ENCODE measurements around the gene DSPP. TPM values are rescaled to one million over a fixed set of nuclear protein-coding genes. Genes with fewer than 3 reads are reported as not detected.

Gene DSPP
- total RNA-seq, 1 donor from 2014 or later = not detected

DNA sequence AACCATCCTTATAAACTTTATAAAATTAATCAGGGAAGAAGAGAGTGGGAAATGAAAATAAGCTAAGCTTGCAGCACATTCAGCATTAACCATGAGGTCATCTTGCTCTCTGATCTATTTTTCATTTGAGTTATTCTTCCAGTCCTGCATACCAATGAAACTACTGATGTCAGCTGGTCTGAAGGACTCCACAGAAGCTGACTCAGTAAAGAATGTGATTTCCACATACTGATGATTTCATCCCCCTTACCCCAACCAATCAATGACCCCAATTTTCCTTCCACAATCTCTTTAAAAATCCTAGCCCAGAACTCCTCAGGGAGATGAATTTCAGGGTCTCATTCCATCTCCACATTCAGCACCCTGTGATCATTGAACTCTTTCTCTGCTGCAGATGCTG lies 18.8 kb upstream of the DSPP start:
- DNase-seq (ENCODE audit: low read depth) (peak; percentile 97), FAIRE-seq (peak; percentile 92)
- H3K9me3 Mint-ChIP-seq (ENCODE audit: unreplicated experiment) = no peaks in the 10 kb centered on the region
- no peaks in the 10 kb centered on the region for H3K27me3 Mint-ChIP-seq (ENCODE audit: low read depth, unreplicated experiment)
- H3K4me2 ChIP-seq (ENCODE audit: low read length) = peak overlapping the region; percentile 56
- no peaks in the 10 kb centered on the region for H3K79me2 ChIP-seq (ENCODE audit: insufficient read depth, low read length)
- no peaks in the 10 kb centered on the region for H3K36me3 ChIP-seq (ENCODE audit: insufficient read depth, low read length)
- no peaks in the 10 kb centered on the region for H4K20me1 ChIP-seq (ENCODE audit: insufficient read depth, low read length)
- peak overlapping the region; percentile 56 for H3K27ac ChIP-seq (ENCODE audit: low read depth, low read length)
- H3K9ac ChIP-seq (ENCODE audit: low read length) = peak overlapping the region; percentile 31
- H3K27ac Mint-ChIP-seq (ENCODE audit: unreplicated experiment) = peak overlapping the region; percentile 94
- peaks cover 17% of the 10 kb centered on the region for H3K4me1 Mint-ChIP-seq (ENCODE audit: low read depth, unreplicated experiment)
- H3K4me3 Mint-ChIP-seq (ENCODE audit: unreplicated experiment) = no peak overlapping the region
- no peaks in the 10 kb centered on the region for H3K27me3 ChIP-seq (ENCODE audit: insufficient read depth, low read length)
- no peak overlapping the region for H3K4me3 ChIP-seq (ENCODE audit: insufficient read depth, low read depth, low read length)
- no peak for TF ChIP-seq CTCF (IDR thresholded peaks at IDR 0.05; ENCODE audit: insufficient read depth, low read depth, low read length)
- TF ChIP-seq EZH2 (IDR thresholded peaks at IDR 0.05; ENCODE audit: insufficient read depth, low read length) = no peak
- no peak overlapping the region for H2AFZ ChIP-seq (ENCODE audit: low read depth, low read length)
- H3K36me3 Mint-ChIP-seq (ENCODE audit: low read depth, unreplicated experiment) = no peaks in the 10 kb centered on the region
- peaks cover 7% of the 10 kb centered on the region for H3K4me1 ChIP-seq (ENCODE audit: insufficient read depth, low read length)
- H3K9me3 ChIP-seq (ENCODE audit: insufficient read depth, low read depth, low read length) = no peaks in the 10 kb centered on the region

DNA sequence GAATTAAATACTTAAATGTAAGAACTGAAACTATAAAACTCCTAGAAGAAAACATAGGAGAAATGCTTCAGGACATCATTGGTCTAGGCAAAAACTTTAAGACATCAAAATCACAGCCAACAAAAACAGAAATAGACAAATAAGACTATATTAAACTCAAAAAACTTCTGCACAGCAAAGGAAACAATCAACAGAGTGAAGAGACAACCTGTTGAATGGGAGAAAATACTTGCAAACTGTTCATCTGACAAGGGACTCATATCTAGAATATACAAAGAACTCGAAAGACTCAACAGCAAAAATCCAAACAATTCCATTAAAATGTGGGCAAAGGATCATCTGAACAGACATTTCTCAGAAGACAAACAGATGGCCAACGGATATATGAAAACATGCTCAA lies 16.2 kb upstream of the DSPP start:
- Histone ChIP-seq H4K20me1 (ENCODE audit: insufficient read depth, low read length) (no peaks in the 10 kb centered on the region), H3K4me3 (ENCODE audit: insufficient read depth, low read depth, low read length) (no peak overlapping the region), H3K9ac (ENCODE audit: low read length) (no peak overlapping the region), H3K27ac (ENCODE audit: low read depth, low read length) (no peak overlapping the region), H3K4me2 (ENCODE audit: low read length) (no peak overlapping the region), H3K4me1 (ENCODE audit: insufficient read depth, low read length) (peaks cover 7% of the 10 kb centered on the region), H3K79me2 (ENCODE audit: insufficient read depth, low read length) (no peaks in the 10 kb centered on the region), H3K9me3 (ENCODE audit: insufficient read depth, low read depth, low read length) (no peaks in the 10 kb centered on the region), H2AFZ (ENCODE audit: low read depth, low read length) (no peak overlapping the region), H3K36me3 (ENCODE audit: insufficient read depth, low read length) (no peaks in the 10 kb centered on the region), H3K27me3 (ENCODE audit: insufficient read depth, low read length) (no peaks in the 10 kb centered on the region)
- Mint-ChIP-seq H3K36me3 (ENCODE audit: low read depth, unreplicated experiment) (no peaks in the 10 kb centered on the region), H3K27me3 (ENCODE audit: low read depth, unreplicated experiment) (no peaks in the 10 kb centered on the region), H3K27ac (ENCODE audit: unreplicated experiment) (no peak overlapping the region), H3K9me3 (ENCODE audit: unreplicated experiment) (no peaks in the 10 kb centered on the region), H3K4me3 (ENCODE audit: unreplicated experiment) (no peak overlapping the region), H3K4me1 (ENCODE audit: low read depth, unreplicated experiment) (peaks cover 17% of the 10 kb centered on the region)
- TF ChIP-seq CTCF (IDR thresholded peaks at IDR 0.05; ENCODE audit: insufficient read depth, low read depth, low read length) (no peak), EZH2 (IDR thresholded peaks at IDR 0.05; ENCODE audit: insufficient read depth, low read length) (no peak)
- no peak for DNase-seq (ENCODE audit: low read depth)
- no peak for FAIRE-seq

DNA sequence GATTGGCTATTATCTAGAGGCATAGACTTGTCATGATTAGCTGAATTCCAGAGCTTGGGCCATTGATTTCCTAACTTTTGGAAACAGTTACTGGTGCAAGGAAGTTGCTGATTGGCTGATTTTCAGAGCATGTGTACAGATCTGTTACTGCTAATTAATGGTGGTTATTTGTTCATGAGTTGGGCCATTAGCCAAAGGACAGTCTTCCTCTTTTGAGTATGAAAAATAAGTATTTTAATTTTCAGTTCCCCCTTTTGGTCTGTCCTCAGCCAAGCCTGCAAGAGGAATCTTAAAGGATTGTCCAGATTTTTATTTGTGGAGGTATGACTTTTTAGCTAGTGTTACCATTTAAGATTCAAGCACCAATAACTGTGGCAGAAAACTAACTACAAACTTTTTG lies 7.0 kb upstream of the DSPP start:
- Histone ChIP-seq H3K79me2 (ENCODE audit: insufficient read depth, low read length) (no peaks in the 10 kb centered on the region), H4K20me1 (ENCODE audit: insufficient read depth, low read length) (no peaks in the 10 kb centered on the region), H3K27ac (ENCODE audit: low read depth, low read length) (no peak overlapping the region), H3K4me2 (ENCODE audit: low read length) (no peak overlapping the region), H3K9me3 (ENCODE audit: insufficient read depth, low read depth, low read length) (no peaks in the 10 kb centered on the region), H3K36me3 (ENCODE audit: insufficient read depth, low read length) (no peaks in the 10 kb centered on the region), H2AFZ (ENCODE audit: low read depth, low read length) (no peak overlapping the region), H3K4me1 (ENCODE audit: insufficient read depth, low read length) (no peaks in the 10 kb centered on the region), H3K4me3 (ENCODE audit: insufficient read depth, low read depth, low read length) (no peak overlapping the region), H3K9ac (ENCODE audit: low read length) (no peak overlapping the region), H3K27me3 (ENCODE audit: insufficient read depth, low read length) (no peaks in the 10 kb centered on the region)
- TF ChIP-seq EZH2 (IDR thresholded peaks at IDR 0.05; ENCODE audit: insufficient read depth, low read length) (no peak), CTCF (IDR thresholded peaks at IDR 0.05; ENCODE audit: insufficient read depth, low read depth, low read length) (no peak)
- H3K27me3 Mint-ChIP-seq (ENCODE audit: low read depth, unreplicated experiment) = no peaks in the 10 kb centered on the region
- H3K36me3 Mint-ChIP-seq (ENCODE audit: low read depth, unreplicated experiment) = no peaks in the 10 kb centered on the region
- DNase-seq (ENCODE audit: low read depth) = no peak
- no peak overlapping the region for H3K4me3 Mint-ChIP-seq (ENCODE audit: unreplicated experiment)
- H3K4me1 Mint-ChIP-seq (ENCODE audit: low read depth, unreplicated experiment) = no peaks in the 10 kb centered on the region
- no peaks in the 10 kb centered on the region for H3K9me3 Mint-ChIP-seq (ENCODE audit: unreplicated experiment)
- FAIRE-seq = no peak
- H3K27ac Mint-ChIP-seq (ENCODE audit: unreplicated experiment) = no peak overlapping the region
